Activated CD8-positive, alpha-beta memory T cell treated with anti-CD3 and anti-CD28 coated beads, Interleukin-2, amount 50 U/mL, for 24 hours (primary cell): ENCODE measurements around the gene NQO2.
"Not testable (repeated sequence)": the region's sequence is repeated elsewhere in the genome, so short reads cannot be mapped to it uniquely, and the experiment has no call there.

Experiments
- DNase-seq: peaks from one replicate; pipeline ENCODE4 v3.0.0-alpha.2; 2020; ENCODE audit errors: extremely low read depth

Gene NQO2

DNA sequence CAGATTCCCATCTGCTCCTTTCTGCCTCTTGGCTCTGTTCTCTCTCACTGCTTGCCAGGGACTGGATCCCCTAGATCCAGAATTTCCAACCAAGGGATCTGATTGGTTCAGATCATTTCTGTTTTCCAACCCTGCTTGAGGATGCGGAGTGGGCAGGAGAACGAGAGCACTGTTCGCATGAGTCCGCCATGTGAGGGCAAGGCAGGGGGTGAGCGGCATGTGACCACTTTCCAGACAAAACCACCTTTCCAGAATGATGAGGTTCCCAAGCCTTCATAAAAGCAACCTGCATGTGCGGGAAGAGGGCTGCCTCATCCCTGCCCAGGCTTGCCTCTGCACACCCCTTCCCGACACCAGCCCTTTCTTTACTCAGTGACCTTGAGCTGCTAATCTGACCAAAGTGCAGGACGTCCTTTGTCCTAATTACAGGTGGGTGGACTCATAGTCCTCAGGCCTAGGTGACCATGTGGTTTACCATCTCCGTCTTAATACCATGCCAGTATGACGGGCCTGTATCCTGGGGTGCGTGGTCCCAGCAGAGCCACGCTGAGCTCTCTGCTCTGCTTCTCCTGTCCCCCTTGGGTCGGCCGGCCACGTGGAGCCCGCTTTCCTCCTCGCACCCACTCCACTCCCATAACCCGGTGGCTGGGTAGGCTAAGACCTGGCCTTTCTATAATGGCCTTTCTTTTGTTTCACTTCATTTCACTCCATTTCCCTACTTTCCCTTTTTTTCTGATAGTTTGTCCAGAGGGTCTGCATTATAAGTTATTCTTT, 14.4 kb downstream of the NQO2 start:
- DNase-seq, result no peak

DNA sequence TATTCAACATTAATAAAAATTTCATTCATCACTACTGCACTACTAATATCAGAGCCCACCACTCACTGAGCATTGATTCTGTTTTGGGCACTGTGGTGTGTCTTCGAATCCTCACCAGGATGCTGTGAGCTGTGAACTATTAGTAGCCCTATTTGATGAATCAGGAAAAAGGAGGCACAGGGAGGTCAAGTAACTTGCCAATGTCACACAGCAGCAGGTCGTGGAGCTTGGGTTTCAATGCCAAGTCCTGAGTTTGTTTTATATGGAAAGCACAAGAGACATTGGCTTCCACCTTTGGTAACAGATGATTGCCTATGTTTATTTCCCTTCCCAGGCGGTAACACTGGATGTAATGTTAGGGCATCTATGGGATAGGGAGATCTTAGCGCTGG, 15.0 kb downstream of the NQO2 start:
- no peak for DNase-seq

DNA sequence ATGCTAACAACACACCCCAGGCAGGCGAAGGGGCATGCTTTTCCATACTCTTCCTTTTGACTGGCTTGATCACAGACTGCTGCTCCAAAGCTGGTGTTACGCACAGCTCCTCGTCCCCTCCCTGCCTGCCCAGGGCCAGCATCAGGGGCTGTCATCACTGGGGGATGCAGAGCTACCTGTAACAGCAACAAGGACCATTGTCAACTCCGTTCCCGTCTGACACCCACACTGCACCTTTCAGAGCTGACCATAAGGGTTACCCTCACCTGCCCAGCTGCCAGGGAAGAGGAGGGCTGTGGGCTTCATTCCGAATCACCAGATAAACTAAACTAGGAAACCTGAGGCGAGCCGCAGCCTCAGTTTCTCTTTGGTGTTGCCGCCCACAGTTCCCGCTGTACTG, 15.4 kb downstream of the NQO2 start:
- DNase-seq, result no peak

DNA sequence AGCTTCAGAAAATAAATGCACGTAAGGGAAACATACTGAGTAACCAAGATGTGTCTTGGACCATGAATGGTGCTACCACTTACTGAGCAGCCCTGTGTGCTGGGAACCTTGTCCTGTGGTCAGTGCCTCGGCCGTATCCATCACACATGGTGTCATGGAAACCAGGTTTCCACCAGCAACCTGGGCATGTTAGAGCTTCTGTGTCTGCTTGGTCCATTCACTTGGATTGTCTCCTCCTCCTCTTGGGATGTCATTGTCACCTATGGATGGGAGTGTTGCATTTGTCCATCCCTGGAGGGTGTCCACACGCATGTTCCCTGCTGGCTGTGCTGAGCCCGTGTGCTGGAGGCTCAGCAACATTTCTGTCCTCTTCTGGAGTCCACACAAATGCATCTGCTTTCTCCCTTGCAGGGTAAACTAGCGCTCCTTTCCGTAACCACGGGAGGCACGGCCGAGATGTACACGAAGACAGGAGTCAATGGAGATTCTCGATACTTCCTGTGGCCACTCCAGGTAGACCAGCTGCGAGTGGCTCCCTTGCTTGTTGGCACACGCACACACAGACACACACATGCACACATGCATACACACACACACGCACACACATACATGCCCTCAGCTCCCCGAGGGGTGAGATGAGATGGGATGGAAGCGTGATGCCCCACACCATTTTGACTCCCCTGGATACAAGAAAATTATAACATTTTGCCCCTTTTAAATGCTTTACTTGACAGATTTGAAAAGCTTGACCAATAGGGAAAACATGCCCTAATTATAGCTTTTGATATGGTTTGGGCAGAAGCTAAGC, 17.0 kb downstream of the NQO2 start:
- DNase-seq, result no peak

DNA sequence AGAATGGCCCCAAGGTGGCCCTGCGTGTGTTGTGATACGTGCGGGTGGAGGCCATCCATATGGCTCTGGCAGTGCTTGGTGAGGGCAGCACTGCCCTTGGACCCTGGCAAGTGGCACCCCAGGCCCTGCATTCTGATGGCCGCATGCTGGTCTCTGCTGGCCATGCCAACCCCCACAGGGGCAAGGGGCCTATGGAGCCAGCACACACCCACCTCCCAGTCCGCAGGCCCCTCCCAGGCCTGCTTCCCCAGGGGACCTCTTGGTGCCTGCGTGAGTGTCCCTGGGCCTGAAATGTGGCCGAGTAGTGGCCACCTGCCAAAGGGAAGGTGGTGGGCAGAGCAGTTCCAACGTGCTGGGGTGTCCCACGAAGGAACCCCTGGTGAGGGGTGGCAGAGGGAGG, 17.6 kb downstream of the NQO2 start:
- no peak for DNase-seq

DNA sequence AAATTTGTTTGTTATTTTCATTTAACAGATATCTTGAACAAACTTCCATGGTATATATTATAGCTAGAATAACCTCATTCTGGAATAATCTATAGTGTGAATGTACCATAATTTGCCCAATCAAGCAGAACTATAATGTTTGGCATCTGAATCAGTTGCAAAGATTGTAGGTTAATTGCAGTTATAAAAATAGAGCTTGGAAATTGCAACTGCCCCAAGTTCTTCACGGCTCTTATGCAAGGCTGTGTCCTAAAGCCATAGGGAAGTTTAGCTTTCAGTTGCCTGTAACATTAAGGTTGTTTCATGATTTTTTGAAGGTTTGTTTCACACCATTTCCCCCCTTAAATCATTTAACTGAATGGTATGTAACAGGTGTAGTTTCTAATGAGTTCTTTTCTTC, 19.4 kb downstream of the NQO2 start:
- no peak for DNase-seq

DNA sequence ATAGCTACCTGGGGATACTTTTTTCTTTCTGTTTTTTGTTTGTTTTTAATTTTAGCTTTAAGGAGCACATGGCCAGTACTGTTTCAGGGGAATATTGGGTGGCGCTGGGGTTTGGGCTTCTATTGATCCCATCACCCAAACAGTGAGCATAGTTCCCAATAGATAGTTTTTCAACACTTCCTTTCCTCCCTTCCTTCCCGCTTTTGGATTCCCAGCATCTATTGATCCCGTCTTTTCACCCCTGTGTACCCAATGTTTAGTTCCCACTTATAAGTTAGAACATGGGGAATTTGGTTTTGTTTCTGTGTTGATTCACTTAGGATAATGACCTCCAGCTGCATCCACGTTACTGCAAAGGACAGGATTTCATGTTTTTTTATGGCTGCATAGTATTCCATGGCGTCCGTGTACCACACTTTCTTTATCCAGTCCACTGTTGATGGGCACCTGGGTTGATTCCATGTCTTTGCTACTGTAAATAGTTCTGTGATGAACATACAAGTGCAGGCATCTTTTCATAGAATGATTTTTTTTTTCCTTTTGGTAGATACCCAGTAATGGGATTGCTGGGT, 20.1 kb downstream of the NQO2 start:
- DNase-seq, result no peak

DNA sequence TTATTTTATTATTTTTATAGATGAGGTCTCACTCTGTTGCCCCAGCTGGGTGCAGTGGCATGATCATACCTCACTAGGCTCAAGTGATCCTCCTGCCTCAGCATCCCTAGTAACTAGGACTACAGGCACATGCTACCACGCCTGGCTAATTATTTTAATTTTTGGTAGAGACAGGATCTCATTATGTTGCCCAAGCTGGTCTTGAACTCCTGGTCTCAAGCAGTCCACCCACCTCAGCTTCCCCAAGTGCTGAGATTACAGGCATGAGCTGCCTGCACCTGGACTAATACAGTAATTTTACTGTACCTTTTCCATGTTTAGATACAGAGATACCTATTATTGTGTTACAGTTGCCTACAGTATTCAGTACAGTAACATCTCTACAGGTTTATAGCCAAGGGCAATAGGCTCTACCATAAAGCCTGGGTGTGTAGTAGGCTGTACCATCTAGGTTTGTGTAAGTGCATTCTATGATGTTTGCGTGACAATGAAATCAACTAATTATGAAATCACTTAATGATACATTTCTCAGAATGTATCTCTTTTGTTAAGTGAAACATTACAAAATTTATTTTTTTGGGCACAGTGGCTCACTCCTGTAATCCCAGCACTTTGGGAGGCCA, 21.4 kb downstream of the NQO2 start:
- not testable (repeated sequence) for DNase-seq

DNA sequence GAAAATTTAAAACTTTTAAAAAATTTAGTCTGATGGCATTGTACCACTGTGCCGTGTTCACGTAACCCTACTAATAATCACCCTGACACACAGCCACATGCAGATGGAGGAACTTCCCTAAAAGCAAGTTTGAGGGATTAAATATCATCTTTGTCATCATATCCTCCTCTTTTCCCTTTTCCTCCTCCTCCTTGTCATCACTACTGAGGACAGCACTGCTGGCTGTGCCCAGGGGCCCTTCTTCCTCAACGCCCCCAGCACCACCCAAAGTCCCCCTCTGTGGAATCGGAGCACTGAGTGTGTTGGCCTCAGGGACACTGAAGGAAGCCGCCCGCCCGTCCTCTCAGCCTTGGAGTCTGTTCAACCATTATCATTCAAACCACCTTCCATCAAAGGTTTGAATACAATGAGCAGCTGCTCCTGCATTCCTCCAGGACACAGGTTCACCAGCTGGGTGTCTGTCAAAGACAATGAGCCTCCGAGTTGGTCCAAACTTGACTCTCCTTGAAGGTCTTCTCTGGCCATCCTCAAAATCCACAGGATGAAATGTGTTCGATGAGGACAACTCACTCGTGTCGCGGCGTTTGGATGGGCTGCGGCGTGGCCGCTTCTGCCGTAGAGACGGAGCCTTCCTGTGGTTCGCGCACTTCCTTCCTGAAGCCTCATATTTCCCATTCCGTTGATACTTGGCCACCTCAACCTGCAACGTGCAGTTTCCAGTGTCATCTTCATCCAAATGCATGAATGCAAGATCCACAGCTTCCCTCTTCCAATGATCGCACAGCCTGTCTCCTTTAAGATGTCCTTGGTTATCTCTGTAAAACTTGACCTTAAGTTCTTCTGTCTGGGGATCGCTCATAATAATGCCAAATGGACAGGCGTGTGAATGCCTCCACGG, 23.3 kb downstream of the NQO2 start:
- DNase-seq, result no peak

DNA sequence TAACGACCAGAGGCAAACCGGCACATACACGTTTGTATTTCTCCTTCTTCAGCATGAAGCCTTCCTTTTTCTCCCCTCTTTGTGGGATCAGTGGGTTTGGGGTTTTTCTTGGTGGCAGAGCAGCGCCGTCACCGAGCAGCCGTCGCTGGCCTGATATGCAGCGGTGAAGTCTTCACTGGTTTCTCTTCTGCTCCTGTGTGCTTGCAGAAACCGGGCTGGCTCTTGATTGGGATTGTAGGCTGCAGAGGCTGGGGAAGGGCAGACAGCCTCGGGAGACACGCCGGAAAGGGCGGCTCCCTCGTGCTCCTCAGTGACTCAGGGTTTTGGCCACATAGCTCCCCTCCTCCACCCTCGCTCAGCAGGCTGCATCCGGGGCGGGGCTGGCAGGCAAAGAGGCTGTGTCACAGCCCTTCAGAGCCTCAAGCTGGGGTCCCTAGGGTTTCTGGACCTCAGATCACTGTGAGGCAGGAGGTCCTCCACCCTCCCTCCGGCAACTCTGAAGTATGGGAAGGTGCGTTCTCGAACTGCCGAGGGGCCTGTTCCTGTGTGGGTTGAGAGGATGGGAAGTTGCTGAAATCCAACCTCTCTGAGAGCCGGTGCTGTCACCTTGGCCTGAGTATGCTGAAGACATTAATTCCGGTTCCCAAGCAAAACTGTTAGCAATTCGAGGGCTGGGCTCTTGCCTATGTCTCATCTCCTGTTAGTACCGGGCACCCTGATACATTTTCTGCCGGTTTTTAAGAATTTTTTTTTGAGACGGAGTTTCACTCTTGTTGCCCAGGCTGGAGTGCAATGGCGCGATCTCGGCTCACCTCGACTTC, 24.2 kb downstream of the NQO2 start:
- peak; percentile 89 for DNase-seq

DNA sequence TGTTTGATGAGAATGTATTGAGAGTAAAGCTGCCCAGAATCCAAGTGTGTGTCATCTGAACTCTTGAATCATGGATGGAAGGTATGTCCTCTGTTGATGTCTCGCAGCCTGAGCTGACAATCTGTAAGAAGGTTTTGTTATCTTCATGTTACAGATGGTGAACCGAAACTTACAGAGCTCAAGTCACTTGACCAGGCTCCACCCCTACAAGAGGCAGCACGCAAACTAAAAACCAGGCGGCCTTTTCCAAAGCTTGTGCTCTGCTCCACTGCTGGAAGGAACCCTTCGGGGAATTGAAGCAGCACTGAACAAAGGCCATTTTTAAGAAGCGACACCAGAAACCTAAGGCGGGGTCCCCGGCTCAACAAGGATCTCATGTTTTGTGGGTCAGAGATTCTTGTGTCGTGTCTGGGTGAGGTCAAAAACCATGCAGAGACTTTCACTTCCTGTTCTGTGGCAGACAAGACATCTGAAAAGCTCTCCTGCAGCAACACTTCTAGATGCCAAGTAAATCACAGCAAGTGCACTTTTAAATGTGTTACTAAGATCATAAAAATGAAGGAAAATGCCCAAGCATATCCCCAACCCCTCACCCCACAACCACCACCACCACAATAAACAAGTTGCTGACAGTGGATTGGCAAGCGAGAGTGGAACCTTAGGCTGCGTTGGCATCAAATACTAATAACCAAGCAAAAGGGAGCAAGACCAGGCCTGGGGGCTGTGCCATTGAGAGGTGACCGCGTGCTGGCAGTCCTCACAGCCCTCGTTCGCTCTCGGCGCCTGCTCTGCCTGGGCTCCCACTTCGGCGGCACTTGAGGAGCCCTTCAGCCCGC, 27.3 kb downstream of the NQO2 start:
- no peak for DNase-seq

DNA sequence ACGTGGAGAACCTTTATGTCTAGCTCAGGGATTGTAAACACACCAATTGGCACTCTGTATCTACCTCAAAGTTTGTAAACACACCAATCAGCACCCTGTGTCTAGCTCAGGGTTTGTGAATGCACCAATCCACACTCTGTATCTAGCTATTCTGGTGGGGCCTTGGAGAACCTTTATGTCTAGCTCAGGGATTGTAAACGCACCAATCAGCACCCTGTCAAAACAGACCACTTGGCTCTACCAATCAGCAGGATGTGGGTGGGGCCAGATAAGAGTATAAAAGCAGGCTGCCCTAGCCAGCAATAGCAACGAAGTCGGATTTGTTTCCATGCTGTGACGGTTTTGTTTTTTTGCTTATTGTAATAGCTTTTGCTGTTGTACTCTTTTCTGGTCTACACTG, 28.5 kb downstream of the NQO2 start:
- not testable (repeated sequence) for DNase-seq

DNA sequence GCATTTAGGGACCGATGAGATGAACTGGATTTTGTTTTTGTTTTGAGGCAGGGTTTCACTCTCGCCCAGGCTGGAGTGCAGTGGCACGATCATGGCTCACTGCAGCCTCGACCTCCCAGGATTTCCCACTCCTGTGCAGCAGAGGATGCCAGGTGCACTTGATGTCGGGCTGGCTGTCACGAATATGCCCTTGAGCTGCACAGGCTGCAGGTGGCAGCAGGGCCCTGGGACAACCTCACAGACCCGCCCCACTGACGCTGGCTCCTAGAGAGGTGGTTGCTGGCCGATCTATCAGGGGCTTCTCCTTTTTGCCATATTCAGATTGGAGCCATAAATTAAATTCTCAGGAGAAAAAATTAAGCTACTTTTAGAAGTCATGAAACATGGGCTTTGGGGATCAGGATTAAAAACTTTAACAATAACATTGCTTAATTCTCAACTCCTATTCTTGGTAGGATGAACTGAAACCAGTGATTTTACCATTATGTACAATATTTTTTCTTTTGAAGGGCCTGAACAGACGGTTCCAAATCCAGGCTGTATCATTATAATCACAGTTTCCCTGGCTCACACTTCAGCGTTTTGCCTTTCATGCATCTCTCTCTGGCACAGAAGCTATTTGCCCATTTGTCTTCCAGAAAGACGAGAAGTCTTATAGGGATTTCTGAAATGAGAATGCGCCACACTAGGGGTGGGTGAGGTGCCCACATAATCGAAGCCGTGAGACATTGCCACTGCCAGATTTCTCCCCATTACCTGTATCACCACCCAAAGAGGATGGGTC, 32.4 kb downstream of the NQO2 start:
- DNase-seq, result no peak

DNA sequence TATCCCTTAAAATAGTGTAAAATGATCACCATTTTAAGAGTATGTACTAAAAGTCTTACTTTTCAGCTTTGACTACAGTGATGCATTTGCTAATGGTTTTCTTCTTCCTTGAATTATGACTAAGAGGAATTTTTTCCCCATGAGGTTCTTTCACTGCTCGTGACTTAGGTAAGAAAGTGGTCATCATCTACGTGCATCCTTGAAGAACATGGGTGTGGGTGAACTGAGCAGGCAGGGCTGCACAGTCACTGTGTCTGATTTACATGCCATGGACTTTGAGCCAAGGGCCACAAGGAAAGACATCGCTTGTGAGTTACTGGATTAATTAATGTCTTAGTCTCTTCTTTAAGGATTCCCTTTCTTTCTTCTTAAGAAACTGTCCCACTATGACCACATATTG, 33.3 kb downstream of the NQO2 start:
- DNase-seq, result no peak

DNA sequence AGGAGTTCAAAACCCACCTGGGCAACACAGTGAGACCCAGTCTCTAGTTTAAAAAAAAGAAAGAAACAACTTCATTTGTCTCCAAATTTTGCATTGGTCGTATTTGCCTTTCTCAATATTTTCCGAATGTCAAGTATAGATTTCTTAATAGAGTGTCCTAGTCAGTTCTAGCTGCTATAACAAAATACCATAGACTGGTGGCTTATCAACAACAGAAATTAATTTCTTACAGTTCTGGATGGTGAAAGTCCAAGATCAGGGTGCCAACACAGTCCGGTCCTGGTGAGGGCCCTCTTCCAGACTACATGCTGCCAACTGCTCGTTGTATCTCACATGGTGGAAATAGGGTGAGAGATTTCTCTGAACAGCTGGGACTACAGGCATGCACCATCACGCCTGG, 34.0 kb downstream of the NQO2 start:
- no peak for DNase-seq

DNA sequence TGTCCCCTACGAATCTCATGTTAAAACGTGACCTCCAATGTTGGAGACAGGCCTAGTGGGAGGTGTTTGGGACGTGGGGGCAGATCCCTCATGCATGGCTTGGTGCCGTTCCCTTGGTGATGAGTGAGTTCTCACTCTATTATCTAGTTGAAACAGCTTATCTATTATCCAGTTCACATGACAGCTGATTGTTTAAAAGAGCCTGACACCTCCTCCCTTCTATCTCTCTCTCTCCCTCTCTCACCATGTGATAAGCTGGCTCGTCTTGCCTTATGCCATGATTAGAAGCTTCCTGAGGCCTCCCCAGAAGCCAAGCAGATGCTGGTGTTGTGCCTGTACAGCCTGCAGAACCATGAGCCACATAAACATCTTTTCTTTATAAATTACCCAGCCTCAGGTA, 35.7 kb downstream of the NQO2 start:
- no peak for DNase-seq

DNA sequence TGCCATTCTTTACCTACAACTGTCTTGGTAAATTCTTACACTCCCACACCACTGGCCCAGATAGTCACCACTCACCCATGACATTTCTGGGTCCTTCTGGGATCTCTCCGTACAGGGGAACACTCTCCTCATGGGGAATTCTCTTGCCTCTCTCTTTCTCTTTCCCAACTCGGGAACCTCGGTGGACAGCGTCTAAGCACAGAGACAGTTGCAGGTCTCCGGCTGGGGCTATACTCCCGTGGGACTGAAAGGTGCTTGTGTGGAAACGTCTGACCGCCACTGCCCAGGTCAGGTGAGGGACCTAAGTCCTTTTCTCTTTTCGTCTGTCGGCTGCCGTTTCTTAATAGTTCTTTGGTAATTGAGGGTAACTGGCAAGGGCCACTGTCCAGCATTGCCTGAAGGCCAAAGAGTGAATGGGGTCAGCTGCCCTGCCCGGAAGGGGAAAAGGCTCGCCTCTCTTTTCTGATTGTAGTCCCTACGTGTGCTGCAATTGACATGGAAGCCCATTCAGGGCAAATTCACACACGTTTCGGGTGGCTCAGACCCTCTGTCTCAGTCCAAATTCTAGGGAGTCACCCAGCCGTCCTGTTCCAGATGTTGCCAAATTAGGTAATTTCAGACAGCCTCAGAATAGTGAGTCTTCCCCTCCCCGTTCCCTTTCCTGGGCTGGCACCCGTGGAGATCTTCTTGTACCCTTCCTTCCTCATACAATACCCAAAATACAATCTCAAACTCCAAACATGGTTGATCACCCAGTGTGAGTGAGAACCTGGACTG, 37.4 kb downstream of the NQO2 start:
- DNase-seq, result no peak
